GM18511 (cell line): Measurements from ENCODE around the gene SLC13A4.
"Not testable (repeated sequence)": the region's sequence is repeated elsewhere in the genome, so short reads cannot be mapped to it uniquely, and the experiment has no call there.

Source experiments
- ATAC-seq: cut with Tn5 transposase; IDR thresholded peaks from one replicate; pipeline ENCODE4 v1.9.1; 2021; ENCODE audit warnings: mild to moderate bottlenecking, moderate library complexity; ENCODE audit not compliant: unreplicated experiment

SLC13A4 gene, protein sequence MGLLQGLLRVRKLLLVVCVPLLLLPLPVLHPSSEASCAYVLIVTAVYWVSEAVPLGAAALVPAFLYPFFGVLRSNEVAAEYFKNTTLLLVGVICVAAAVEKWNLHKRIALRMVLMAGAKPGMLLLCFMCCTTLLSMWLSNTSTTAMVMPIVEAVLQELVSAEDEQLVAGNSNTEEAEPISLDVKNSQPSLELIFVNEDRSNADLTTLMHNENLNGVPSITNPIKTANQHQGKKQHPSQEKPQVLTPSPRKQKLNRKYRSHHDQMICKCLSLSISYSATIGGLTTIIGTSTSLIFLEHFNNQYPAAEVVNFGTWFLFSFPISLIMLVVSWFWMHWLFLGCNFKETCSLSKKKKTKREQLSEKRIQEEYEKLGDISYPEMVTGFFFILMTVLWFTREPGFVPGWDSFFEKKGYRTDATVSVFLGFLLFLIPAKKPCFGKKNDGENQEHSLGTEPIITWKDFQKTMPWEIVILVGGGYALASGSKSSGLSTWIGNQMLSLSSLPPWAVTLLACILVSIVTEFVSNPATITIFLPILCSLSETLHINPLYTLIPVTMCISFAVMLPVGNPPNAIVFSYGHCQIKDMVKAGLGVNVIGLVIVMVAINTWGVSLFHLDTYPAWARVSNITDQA

GRCh38 chr7:135728136-135728669 is at the start of gene SLC13A4:
Gene SLC13A4 (minus strand): TSS chr7:135728186. CDS start chr7:135727496, 690 bp downstream.
- no peak for ATAC-seq

DNA sequence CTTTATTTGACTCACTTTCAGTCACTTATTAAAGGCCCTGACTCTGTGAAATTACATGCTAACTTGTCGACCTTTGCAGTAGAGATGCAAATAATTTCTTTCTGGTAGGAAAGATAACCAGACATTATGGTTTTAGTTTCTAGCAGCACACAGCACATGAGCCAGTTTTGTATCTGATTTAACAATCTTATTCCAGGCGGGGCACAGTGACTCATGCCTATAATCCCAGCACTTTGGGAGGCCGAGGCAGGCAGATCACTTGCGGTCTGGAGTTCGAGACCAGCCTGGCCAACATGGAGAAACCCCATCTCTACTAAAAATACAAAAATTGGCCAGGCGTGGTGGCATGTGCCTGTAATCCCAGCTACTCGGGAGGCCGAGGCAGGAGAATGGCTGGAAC is 47.9 kb upstream of the SLC13A4 start:
- ATAC-seq, result not testable (repeated sequence)

- no peak for ATAC-seq
Observed at GRCh38 chr7:135775230-135775629, 47.2 kb upstream of the SLC13A4 start.

GRCh38 chr7:135774284-135774683 is 46.3 kb upstream of the SLC13A4 start:
- ATAC-seq, result no peak

GRCh38 chr7:135773464-135773863 is 45.5 kb upstream of the SLC13A4 start:
- ATAC-seq, result no peak

DNA sequence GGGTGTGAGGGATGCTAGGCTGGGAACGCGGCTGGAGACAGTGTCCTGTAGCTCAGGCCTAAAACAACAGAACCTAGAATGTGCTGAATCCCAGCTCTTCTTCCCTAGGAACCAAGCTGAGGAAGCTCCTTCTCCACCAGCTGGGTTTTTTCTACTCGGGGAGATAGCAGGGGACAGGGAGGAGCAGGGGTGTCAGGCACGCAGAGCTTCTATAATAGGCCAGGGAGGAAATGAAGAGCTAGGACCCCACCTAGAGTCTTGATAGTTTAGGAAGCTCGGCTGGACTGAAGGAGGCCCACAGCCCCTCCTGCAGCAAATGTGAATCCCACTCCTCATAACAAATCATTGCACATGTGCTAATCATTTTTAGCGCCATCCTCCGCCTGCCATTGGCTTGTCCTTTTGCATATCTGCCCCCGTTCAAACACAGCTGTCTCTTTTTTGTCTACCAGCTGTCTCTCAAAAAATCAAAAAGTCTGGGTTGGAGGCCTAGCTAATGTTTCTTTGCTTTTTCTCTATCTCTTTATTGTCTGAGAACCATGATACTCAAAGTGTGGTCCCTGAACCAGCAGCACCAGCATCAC is 44.7 kb upstream of the SLC13A4 start:
- ATAC-seq, result no peak

DNA sequence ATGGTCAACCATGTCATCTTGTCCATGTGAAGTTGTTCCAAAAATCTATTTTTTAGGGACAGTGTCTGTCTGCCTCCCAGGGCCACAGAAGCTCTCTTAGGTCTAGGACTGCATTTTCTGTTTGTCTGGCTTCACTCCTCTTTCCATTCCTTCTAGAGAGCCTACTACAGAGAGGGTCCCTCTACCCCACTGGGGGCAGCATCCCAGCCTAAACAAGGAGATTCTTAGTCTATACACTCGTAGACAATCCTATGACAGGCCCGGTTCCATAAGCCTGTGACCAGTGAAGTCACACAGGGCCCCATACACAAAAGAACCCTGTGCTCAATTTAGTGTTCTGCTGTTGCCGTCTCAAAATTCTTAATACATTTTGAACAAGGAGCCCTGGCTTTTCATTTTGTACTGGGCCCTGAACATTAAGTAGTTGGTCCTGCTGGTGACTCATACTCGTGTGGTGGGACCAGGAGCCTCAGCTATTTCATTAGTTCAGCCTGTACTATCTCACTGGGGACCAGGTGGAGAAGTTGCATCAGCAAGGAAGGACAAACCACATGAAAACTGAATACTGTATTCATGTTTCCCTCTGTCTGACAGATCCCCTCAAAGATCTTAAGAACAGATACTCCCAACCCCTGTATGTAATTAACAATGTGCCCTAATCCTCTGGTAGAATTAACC is 44.1 kb upstream of the SLC13A4 start:
- ATAC-seq, result no peak

- ATAC-seq, result no peak
Observed at GRCh38 chr7:135771051-135771450, 43.1 kb upstream of the SLC13A4 start.

- ATAC-seq, result no peak
Observed at GRCh38 chr7:135770139-135770710, 42.2 kb upstream of the SLC13A4 start.

GRCh38 chr7:135769005-135769802 is 41.2 kb upstream of the SLC13A4 start:
- no peak for ATAC-seq

DNA sequence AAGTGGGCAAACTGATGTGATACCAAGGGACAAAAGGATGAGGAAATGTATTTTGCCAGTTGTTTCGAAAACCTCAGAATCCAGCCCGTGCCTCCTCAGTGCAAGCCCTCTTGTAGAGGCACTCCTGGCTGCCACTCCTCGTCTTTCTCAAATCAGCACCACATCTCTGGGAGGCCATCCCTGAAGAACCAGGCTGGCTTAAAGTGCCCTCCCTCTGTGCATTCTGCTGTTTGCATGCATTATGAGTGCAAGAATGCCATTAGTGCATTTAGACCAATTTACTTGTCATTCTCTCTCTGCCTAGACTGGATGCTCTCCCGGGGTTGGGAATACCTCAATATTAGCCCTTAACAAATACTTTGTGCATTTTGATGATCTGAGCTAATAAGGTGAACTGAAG is 40.5 kb upstream of the SLC13A4 start:
- no peak for ATAC-seq

DNA sequence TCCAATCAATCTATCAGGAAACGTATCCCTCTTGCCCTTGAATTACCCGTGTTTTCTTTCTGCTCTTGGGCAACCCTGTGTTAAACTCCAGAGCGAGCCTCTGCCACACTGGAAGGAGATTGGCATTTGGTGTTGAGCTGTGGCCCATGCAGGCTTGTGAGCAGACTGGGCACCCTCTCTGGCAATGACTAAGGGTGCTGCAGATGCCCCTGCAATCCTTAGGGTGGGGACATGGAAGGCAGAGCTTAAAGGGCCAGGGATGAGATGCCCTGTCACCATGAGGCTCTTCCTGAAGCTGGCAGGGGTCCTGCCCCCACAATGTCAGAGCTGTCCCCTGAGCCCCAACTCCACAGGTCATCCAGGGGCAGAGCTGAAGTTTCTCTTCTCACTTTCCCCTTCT is 40.1 kb upstream of the SLC13A4 start:
- ATAC-seq, result no peak

GRCh38 chr7:135763261-135763660 is 35.3 kb upstream of the SLC13A4 start:
- no peak for ATAC-seq

DNA sequence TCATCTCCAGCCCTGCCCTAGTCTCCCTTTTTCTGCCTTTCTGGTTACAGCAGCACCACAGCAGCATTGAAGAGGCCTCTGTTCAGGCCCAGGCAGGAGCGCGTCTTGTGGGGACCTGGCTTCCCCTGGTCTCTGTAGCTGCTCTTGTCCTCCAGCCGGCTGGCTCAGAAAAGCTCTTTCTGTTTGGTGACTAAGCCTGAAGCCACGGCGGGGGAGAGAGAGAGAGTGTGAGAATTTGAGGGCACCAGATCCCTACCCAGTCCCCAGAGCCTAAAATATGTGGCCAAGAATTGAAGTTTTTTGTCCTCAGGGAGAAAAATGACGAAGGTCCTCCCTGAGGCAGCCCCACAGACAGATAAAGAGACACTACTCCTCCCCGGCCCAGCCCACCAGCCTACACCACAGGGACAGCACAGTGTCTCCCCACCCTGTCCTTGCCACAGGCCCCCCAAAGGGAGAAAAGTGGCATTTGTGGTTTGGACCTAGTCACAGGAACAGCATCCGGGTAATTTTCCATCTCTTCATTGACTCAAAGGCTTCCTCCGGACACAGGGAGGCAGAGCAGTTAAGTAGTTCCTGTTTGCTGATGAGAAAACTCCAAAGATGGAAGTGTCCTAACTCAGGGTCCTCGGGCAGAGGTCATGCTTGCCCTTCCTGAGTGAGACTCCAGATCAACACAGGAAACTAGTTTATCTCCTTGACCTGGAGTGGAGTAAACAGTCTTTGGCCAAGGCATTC is 33.9 kb upstream of the SLC13A4 start:
- no peak for ATAC-seq

GRCh38 chr7:135759532-135759931 is 31.5 kb upstream of the SLC13A4 start:
- no peak for ATAC-seq

GRCh38 chr7:135758531-135758932 is 30.5 kb upstream of the SLC13A4 start:
- ATAC-seq, result no peak

DNA sequence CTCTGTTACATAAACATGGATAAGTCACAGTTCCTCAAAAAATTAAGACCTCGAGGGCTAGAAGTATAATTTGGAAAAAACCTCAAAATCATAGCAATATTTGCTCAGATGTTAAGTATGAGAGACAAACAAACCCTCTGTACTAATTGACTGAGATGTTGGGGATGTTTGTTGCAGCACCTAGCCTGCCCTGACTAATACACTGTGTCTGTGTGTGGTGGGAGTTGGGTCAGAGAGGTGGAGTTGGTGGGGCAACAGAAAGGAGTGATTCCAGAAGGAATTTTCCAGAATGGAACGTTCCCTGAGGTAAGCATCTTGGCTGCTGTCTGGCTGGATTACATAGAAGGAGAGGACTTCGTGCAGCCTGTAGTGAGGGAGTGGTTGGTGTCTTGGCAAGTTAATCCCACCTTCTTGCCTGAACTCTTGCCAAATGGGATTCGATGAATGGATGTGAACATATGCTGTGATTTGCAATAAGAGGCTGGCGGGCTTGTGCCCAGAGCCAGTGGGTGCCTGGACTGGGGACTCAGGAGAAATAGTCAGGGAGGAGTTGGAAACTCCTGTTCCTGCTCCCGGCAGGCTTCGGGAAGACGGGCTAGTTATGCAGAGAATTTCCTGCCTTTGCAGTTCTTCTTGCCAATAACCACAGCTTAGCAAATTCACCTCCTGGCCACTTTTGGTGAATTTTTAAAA is 29.9 kb upstream of the SLC13A4 start:
- ATAC-seq, result no peak

DNA sequence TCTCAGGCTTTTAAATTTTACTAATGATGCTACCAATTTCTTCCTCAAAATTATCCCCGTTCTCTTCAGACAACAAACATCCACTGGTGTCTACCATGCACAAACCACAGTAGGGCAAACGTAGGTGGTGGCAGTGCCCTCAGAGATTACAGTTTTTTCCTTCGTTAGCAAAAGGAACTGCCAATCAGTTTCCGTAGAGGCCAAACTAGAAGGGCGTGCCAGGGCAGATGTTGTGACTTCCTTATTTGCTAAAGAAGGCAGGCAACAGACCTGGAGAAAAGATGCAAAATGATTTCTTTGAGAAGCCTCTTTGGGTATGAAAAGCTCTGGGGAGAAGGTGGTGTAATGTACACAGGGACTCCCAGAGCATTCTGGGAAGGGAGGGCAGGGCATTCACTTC is 28.2 kb upstream of the SLC13A4 start:
- ATAC-seq, result no peak

GRCh38 chr7:135755351-135755753 is 27.4 kb upstream of the SLC13A4 start:
- ATAC-seq, result no peak
